ENCODE data around the gene SPPL2B. TPM values are rescaled to one million over a fixed set of nuclear protein-coding genes. Genes with fewer than 3 reads are reported as not detected.

SPPL2B gene
- total RNA-seq, 1 experiment from 2014 or later = 73.7 TPM

- peak overlapping the region; percentile 65 for H3K4me2 ChIP-seq (ENCODE audit: insufficient read depth, insufficient read length, low read length)
- H3K27ac ChIP-seq (ENCODE audit: insufficient read length, low read depth, low read length) = no peak overlapping the region
- H2BK5ac ChIP-seq (ENCODE audit: insufficient read length, low read length) = no peak overlapping the region
- H4K20me1 ChIP-seq (ENCODE audit: control insufficient read depth, insufficient read depth, insufficient read length) = no peaks in the 10 kb centered on the region
- H3K9ac ChIP-seq (ENCODE audit: extremely low read depth, insufficient read length, low read length) = no peak overlapping the region
- H3K79me2 ChIP-seq (ENCODE audit: insufficient read depth, low read length) = no peaks in the 10 kb centered on the region
- no peak overlapping the region for H2AK5ac ChIP-seq (ENCODE audit: insufficient read length, low read length)
- H2BK12ac ChIP-seq (ENCODE audit: insufficient read length, low read depth, low read length) = no peak overlapping the region
- H2AFZ ChIP-seq (ENCODE audit: low read length) = no peak overlapping the region
- H2BK20ac ChIP-seq (ENCODE audit: low read depth, low read length, poor library complexity, severe bottlenecking) = no peak overlapping the region
- no peak for TF ChIP-seq CTCF (conservative IDR thresholded peaks at IDR 0.05)
- H3K4me3 Mint-ChIP-seq = peak overlapping the region; percentile 52 to 82
- H3K27ac Mint-ChIP-seq = no peak overlapping the region
- no peak overlapping the region for H3K4ac ChIP-seq (ENCODE audit: low read depth, low read length)
- H4K8ac ChIP-seq (replicated peaks; ENCODE audit: insufficient read length, low read depth, low read length) = no peak overlapping the region
- no peaks in the 10 kb centered on the region for H3K79me1 ChIP-seq (ENCODE audit: insufficient read depth, low read depth, low read length, poor library complexity, severe bottlenecking)
- H3K18ac ChIP-seq (ENCODE audit: insufficient read length, low read depth, low read length) = no peak overlapping the region
- no peak overlapping the region for H4K5ac ChIP-seq (ENCODE audit: insufficient read length, low read depth, low read length)
- H3K23ac ChIP-seq (ENCODE audit: insufficient read length, low read depth, low read length) = no peak overlapping the region
- no CpG with 5 or more reads among the region's 74 CpGs for WGBS (ENCODE audit: extremely low coverage, insufficient read length, low lambda C conversion rate)
- peaks cover 5 to 6% of the 10 kb centered on the region in 2 experiments; a peak in 3 of 5 replicates for H3K9me3 Mint-ChIP-seq
- H3K14ac ChIP-seq (ENCODE audit: insufficient read depth, low read length) = no peak overlapping the region
- H3K27me3 ChIP-seq (ENCODE audit: insufficient read depth, low read length) = peaks cover 35% of the 10 kb centered on the region; the same call in 1 of the 2 replicates
- peaks cover 7 to 18% of the 10 kb centered on the region in 2 experiments; a peak in 3 of 4 replicates for H3K4me1 Mint-ChIP-seq
- H3K27me3 Mint-ChIP-seq (ENCODE audit: low read depth) = peaks cover 95% of the 10 kb centered on the region
- no peak overlapping the region for H3T11ph ChIP-seq (ENCODE audit: low read length)
- H3K9me3 ChIP-seq (ENCODE audit: control insufficient read depth, low read depth, low read length) = no peaks in the 10 kb centered on the region
- no peaks in the 10 kb centered on the region for H3K23me2 ChIP-seq (ENCODE audit: insufficient read length, low read depth, low read length, poor library complexity, severe bottlenecking)
- no peak overlapping the region for H2BK120ac ChIP-seq (ENCODE audit: low read depth, low read length, poor library complexity, severe bottlenecking)
- no peak for DNase-seq
- no peak overlapping the region for H2BK15ac ChIP-seq (ENCODE audit: low read depth, low read length)
- peaks cover 0 to 7% (median 4%) of the 10 kb centered on the region in 3 experiments; a peak in 3 of 7 replicates for H3K36me3 Mint-ChIP-seq (ENCODE audit: insufficient read depth in 1 of 3, low read depth in 3 of 3)
- no peaks in the 10 kb centered on the region for H3K4me1 ChIP-seq (ENCODE audit: insufficient read depth, low read length)
- H4K91ac ChIP-seq (ENCODE audit: insufficient read length, low read depth, low read length) = no peak overlapping the region
- no peak overlapping the region for H3K56ac ChIP-seq (ENCODE audit: insufficient read length, low read depth, low read length)
Observed at GRCh38 chr19:2289714-2290435, 38.6 kb upstream of the SPPL2B start.

Measured in H9 (cell line).